ENCODE results near the gene CDKAL1. TPM values are rescaled to one million over a fixed set of nuclear protein-coding genes. Genes with fewer than 3 reads are reported as not detected.

Gene CDKAL1
- total RNA-seq, 2 experiments from 2014 or later = 22.1 to 23.4 TPM

GRCh38 chr6:21151119-21151518, 616.9 kb downstream of the CDKAL1 start:
- H3K4me3 Mint-ChIP-seq = no peak overlapping the region
- no peaks in the 10 kb centered on the region for H3K36me3 Mint-ChIP-seq (ENCODE audit: low read depth)
- H3K4me1 Mint-ChIP-seq = no peaks in the 10 kb centered on the region
- H3K27ac Mint-ChIP-seq = no peak overlapping the region
- DNase-seq (no peak), ATAC-seq (no peak)
- CTCF ChIA-PET = interaction anchor here (0.6 kb wide), 1 partner anchor 583 kb away, joined by 4 read pairs; no protein-coding TSS in a partner anchor
- intact Hi-C loops (cut with DNase I, micrococcal nuclease) = no loop called here
- no peaks in the 10 kb centered on the region for H3K27me3 Mint-ChIP-seq
- no peaks in the 10 kb centered on the region for H3K9me3 Mint-ChIP-seq (ENCODE audit: low read depth)
- POLR2A ChIA-PET = no interaction called here

GRCh38 chr6:21151530-21151929, 617.3 kb downstream of the CDKAL1 start:
- Mint-ChIP-seq H3K4me1 (no peaks in the 10 kb centered on the region), H3K4me3 (no peak overlapping the region), H3K27me3 (no peaks in the 10 kb centered on the region), H3K36me3 (ENCODE audit: low read depth) (no peaks in the 10 kb centered on the region), H3K27ac (no peak overlapping the region), H3K9me3 (ENCODE audit: low read depth) (no peaks in the 10 kb centered on the region)
- CTCF ChIA-PET = interaction anchor here (0.6 kb wide), 1 partner anchor 584 kb away, joined by 4 read pairs; no protein-coding TSS in a partner anchor
- intact Hi-C loops (cut with DNase I, micrococcal nuclease) = no loop called here
- no peak for DNase-seq
- no peak for ATAC-seq
- POLR2A ChIA-PET = no interaction called here

GRCh38 chr6:21157186-21157929, 623.1 kb downstream of the CDKAL1 start:
- ChIA-PET CTCF (no interaction called here), POLR2A (no interaction called here)
- no peak overlapping the region for H3K27ac Mint-ChIP-seq
- H3K4me3 Mint-ChIP-seq = no peak overlapping the region
- H3K36me3 Mint-ChIP-seq (ENCODE audit: low read depth) = no peaks in the 10 kb centered on the region
- intact Hi-C loops (cut with DNase I, micrococcal nuclease) = no loop called here
- DNase-seq (peak; percentile 11), ATAC-seq (peak; percentile 74)
- H3K4me1 Mint-ChIP-seq = peaks cover 14% of the 10 kb centered on the region
- no peaks in the 10 kb centered on the region for H3K9me3 Mint-ChIP-seq (ENCODE audit: low read depth)
- no peaks in the 10 kb centered on the region for H3K27me3 Mint-ChIP-seq

GRCh38 chr6:21158149-21158548, 623.9 kb downstream of the CDKAL1 start:
- ChIA-PET CTCF (no interaction called here), POLR2A (no interaction called here)
- ATAC-seq (no peak), DNase-seq (no peak)
- Mint-ChIP-seq H3K27ac (no peak overlapping the region), H3K36me3 (ENCODE audit: low read depth) (no peaks in the 10 kb centered on the region), H3K27me3 (no peaks in the 10 kb centered on the region), H3K4me3 (no peak overlapping the region), H3K4me1 (peaks cover 18% of the 10 kb centered on the region), H3K9me3 (ENCODE audit: low read depth) (no peaks in the 10 kb centered on the region)
- intact Hi-C loops (cut with DNase I, micrococcal nuclease) = no loop called here

- H3K4me3 Mint-ChIP-seq = no peak overlapping the region
- H3K27me3 Mint-ChIP-seq = no peaks in the 10 kb centered on the region
- no peaks in the 10 kb centered on the region for H3K9me3 Mint-ChIP-seq (ENCODE audit: low read depth)
- intact Hi-C loops (cut with DNase I, micrococcal nuclease) = no loop called here
- H3K4me1 Mint-ChIP-seq = peaks cover 21% of the 10 kb centered on the region
- ATAC-seq (no peak), DNase-seq (no peak)
- ChIA-PET CTCF (interaction anchor here (1.0 kb wide), 1 partner anchor 11 kb away, joined by 3 read pairs; no protein-coding TSS in a partner anchor), POLR2A (no interaction called here)
- no peaks in the 10 kb centered on the region for H3K36me3 Mint-ChIP-seq (ENCODE audit: low read depth)
- H3K27ac Mint-ChIP-seq = no peak overlapping the region
These were observed 624.6 kb downstream of the CDKAL1 start for GRCh38 chr6:21158873-21159272.

- H3K4me1 Mint-ChIP-seq = peaks cover 21% of the 10 kb centered on the region
- POLR2A ChIA-PET = no interaction called here
- CTCF ChIA-PET = interaction anchor here (1.0 kb wide), 1 partner anchor 12 kb away, joined by 3 read pairs; no protein-coding TSS in a partner anchor
These were observed 625.2 kb downstream of the CDKAL1 start for GRCh38 chr6:21159465-21159864.

GRCh38 chr6:21161707-21162106, 627.5 kb downstream of the CDKAL1 start:
- ChIA-PET POLR2A (no interaction called here), CTCF (no interaction called here)
- Mint-ChIP-seq H3K27ac (no peak overlapping the region), H3K27me3 (no peaks in the 10 kb centered on the region), H3K36me3 (ENCODE audit: low read depth) (peaks cover 5% of the 10 kb centered on the region), H3K4me3 (no peak overlapping the region), H3K9me3 (ENCODE audit: low read depth) (no peaks in the 10 kb centered on the region), H3K4me1 (peaks cover 24% of the 10 kb centered on the region)
- ATAC-seq (no peak), DNase-seq (no peak)
- intact Hi-C loops (cut with DNase I, micrococcal nuclease) = no loop called here

More at GRCh38 chr6:21159465-21159864, 625.2 kb downstream of the CDKAL1 start:
- no peaks in the 10 kb centered on the region for H3K27me3 Mint-ChIP-seq
- no peak overlapping the region for H3K27ac Mint-ChIP-seq
- intact Hi-C loops (cut with DNase I, micrococcal nuclease) = no loop called here
- H3K9me3 Mint-ChIP-seq (ENCODE audit: low read depth) = no peaks in the 10 kb centered on the region
- peaks cover 3% of the 10 kb centered on the region for H3K36me3 Mint-ChIP-seq (ENCODE audit: low read depth)
- H3K4me3 Mint-ChIP-seq = no peak overlapping the region
- no peak for ATAC-seq
- DNase-seq = no peak

- H3K27me3 Mint-ChIP-seq = no peaks in the 10 kb centered on the region
- H3K36me3 Mint-ChIP-seq (ENCODE audit: low read depth) = peaks cover 7% of the 10 kb centered on the region
- H3K27ac Mint-ChIP-seq = peak overlapping the region; percentile 25
- ATAC-seq (no peak), DNase-seq (no peak)
- intact Hi-C loops (cut with DNase I, micrococcal nuclease) = no loop called here
- H3K4me1 Mint-ChIP-seq = peaks cover 14% of the 10 kb centered on the region
- POLR2A ChIA-PET = no interaction called here
- CTCF ChIA-PET = no interaction called here
- no peaks in the 10 kb centered on the region for H3K9me3 Mint-ChIP-seq (ENCODE audit: low read depth)
- no peak overlapping the region for H3K4me3 Mint-ChIP-seq
These were observed 629.0 kb downstream of the CDKAL1 start for GRCh38 chr6:21163110-21163837.

- Mint-ChIP-seq H3K4me1 (peaks cover 14% of the 10 kb centered on the region), H3K9me3 (ENCODE audit: low read depth) (no peaks in the 10 kb centered on the region), H3K4me3 (no peak overlapping the region), H3K36me3 (ENCODE audit: low read depth) (peaks cover 9% of the 10 kb centered on the region), H3K27ac (no peak overlapping the region), H3K27me3 (no peaks in the 10 kb centered on the region)
- ATAC-seq (no peak), DNase-seq (no peak)
- POLR2A ChIA-PET = no interaction called here
- intact Hi-C loops (cut with DNase I, micrococcal nuclease) = no loop called here
- CTCF ChIA-PET = no interaction called here
These were observed 629.6 kb downstream of the CDKAL1 start for GRCh38 chr6:21163838-21164180.

GRCh38 chr6:21164768-21165326, 630.6 kb downstream of the CDKAL1 start:
- CTCF ChIA-PET = no interaction called here
- peaks cover 11% of the 10 kb centered on the region for H3K36me3 Mint-ChIP-seq (ENCODE audit: low read depth)
- ATAC-seq (peak; percentile 36), DNase-seq (no peak)
- no peaks in the 10 kb centered on the region for H3K27me3 Mint-ChIP-seq
- H3K4me3 Mint-ChIP-seq = no peak overlapping the region
- POLR2A ChIA-PET = no interaction called here
- intact Hi-C loops (cut with DNase I, micrococcal nuclease) = no loop called here
- no peaks in the 10 kb centered on the region for H3K9me3 Mint-ChIP-seq (ENCODE audit: low read depth)
- no peak overlapping the region for H3K27ac Mint-ChIP-seq
- peaks cover 14% of the 10 kb centered on the region for H3K4me1 Mint-ChIP-seq

- Mint-ChIP-seq H3K27ac (no peak overlapping the region), H3K4me3 (no peak overlapping the region), H3K9me3 (ENCODE audit: low read depth) (no peaks in the 10 kb centered on the region), H3K36me3 (ENCODE audit: low read depth) (peaks cover 12% of the 10 kb centered on the region), H3K4me1 (peaks cover 14% of the 10 kb centered on the region), H3K27me3 (no peaks in the 10 kb centered on the region)
- POLR2A ChIA-PET = no interaction called here
- DNase-seq (no peak), ATAC-seq (no peak)
- intact Hi-C loops (cut with DNase I, micrococcal nuclease) = no loop called here
- CTCF ChIA-PET = no interaction called here
These were observed 632.5 kb downstream of the CDKAL1 start for GRCh38 chr6:21166754-21167153.

- Mint-ChIP-seq H3K36me3 (ENCODE audit: low read depth) (peaks cover 12% of the 10 kb centered on the region), H3K4me1 (peaks cover 7% of the 10 kb centered on the region), H3K27ac (no peak overlapping the region), H3K27me3 (no peaks in the 10 kb centered on the region), H3K9me3 (ENCODE audit: low read depth) (no peaks in the 10 kb centered on the region), H3K4me3 (no peak overlapping the region)
- intact Hi-C loops (cut with DNase I, micrococcal nuclease) = no loop called here
- ChIA-PET POLR2A (no interaction called here), CTCF (interaction anchor here (0.6 kb wide), 1 partner anchor 427 kb away, joined by 3 read pairs; no protein-coding TSS in a partner anchor)
- ATAC-seq = no peak
- no peak for DNase-seq
These were observed 633.5 kb downstream of the CDKAL1 start for GRCh38 chr6:21167790-21168189.
